CD4-positive, alpha-beta T cell treated with Interleukin-4 for 1 hour (primary cell): ENCODE measurements around the gene GJA10.

Experiments
- DNase-seq, 2 donors: peaks; one replicate each; pipeline ENCODE4 v3.0.0-alpha.2; 2020 to 2022

The GJA10 gene

DNA sequence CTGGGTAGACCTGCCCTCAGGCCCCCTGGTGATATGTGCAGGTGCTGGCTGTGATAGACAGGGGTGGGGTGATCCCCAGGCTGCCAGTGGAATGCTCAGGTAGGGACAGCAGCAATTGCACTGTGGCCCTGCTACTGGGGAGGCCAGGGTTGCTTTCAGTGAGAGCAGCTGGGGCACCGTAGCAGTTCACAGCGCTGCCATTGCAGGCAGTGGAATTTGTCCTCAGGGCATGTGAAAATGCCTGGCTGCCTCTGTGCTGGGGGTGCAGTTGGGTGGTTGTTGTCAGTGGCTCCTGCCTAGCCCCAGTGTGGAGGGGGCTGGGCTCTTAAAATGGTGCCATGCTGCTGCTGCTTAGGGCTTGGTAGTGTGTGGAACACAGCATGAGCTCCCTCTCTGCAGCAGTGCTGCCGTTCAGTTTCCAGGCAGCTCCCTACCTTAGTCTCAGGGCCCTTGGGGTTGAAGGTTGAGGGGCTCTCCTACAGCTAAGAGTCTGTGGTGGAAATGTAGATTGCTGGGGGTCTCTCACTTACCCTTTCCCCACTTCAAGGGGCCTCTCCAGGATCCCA, 23.6 kb downstream of the GJA10 start:
- DNase-seq: no peak

GRCh38 chr6:89921197-89921596, 26.9 kb downstream of the GJA10 start:
- no peak for DNase-seq

GRCh38 chr6:89921691-89922090, 27.4 kb downstream of the GJA10 start:
- DNase-seq: no peak

- DNase-seq: no peak
Observed at GRCh38 chr6:89924231-89924630, 30.0 kb downstream of the GJA10 start.

DNA sequence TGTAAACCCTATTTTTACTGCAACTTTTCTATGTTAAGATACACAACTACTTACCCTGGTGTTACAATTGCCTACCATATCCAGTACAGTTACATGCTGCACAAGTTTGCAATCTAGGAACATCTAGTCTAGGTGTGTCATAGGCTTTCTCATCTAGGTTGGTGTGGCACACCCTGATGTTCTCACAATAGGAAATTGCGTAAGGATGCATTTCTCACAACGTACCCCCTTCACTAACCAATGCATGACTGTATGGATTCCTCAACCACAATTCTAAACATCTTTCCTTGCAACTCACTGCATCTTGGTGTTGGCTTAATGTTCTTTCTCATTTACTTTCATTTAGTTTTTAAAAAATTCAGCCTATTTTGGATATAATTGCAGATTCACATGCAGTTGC, 31.6 kb downstream of the GJA10 start:
- no peak for DNase-seq

GRCh38 chr6:89927264-89927663, 33.0 kb downstream of the GJA10 start:
- no peak for DNase-seq

DNA sequence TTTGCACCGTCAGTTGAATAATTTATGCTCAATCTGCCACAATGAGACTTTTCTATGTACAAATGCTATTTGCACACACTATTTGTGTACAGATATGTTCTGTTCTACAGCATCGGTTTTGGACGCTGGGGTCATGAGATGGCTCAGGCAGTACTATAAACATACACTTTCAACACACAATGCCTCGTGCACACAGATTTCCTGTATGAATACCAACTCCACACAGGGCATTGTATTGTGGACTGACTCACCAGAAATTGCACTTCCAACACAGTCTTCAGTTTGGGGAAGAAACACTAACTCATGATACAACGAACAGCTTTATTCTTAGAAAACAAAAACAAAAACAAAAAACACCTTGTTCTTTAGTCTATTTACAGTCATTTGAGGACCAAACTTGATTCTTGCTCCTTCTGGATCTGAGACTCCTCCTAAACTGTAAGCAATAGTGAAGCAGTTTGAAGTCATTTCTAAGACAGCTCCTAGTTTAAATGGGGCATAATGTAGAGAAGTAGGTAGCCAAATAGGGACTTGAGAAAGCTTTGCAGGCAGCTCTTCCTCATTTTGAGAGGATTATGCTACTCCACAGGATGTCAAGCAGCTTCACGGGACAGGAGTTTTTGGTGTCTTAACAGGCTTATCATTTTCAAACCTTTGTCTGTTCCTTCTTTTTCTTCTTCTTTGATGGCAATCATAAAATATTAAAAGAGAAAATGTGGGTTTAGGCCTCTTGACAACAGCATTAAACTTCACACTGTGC, 33.7 kb downstream of the GJA10 start:
- no peak for DNase-seq

DNA sequence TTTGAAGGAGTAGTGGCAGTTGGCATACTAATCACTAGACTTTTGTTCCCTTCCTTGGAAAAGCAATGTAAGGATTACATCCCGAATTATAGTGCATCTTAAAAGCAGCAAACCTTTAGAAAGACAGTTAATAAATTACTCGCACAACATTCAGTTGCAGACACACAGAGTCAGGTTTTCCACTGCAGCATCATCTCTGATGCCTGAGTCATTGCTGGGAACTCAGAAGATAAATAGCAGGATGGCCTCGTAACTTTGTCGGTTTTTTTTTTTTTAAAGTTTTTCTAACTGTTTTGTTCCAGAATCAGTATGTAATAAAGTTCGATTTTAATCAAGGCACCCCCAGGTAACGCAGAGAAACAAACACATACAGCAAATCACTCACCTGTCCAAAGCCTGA, 34.3 kb downstream of the GJA10 start:
- no peak for DNase-seq

DNA sequence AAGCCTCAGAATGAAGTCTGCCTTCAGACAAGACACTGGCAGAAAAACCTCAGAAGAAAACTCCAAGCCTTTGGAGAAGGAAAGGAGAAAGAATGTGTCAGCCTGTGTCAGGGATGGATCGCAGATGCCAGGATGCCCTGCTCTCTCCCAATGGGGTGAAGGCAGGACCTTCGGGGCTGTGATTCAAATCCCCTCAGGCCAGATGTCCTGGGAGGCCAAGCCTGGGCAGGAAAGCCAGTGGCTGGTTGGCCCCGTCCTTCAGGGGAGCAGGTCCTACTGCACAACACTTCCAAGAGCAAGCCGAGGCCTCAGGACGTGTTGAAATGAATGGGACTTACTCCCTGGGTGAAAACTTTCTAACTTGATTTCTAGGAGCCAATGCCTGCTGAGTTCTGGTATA, 36.5 kb downstream of the GJA10 start:
- DNase-seq: no peak

GRCh38 chr6:89932245-89932802, 38.1 kb downstream of the GJA10 start:
- DNase-seq: no peak

GRCh38 chr6:89934685-89935366, 40.6 kb downstream of the GJA10 start:
- no peak for DNase-seq

- no peak for DNase-seq
Observed at GRCh38 chr6:89936177-89936576, 41.9 kb downstream of the GJA10 start.

DNA sequence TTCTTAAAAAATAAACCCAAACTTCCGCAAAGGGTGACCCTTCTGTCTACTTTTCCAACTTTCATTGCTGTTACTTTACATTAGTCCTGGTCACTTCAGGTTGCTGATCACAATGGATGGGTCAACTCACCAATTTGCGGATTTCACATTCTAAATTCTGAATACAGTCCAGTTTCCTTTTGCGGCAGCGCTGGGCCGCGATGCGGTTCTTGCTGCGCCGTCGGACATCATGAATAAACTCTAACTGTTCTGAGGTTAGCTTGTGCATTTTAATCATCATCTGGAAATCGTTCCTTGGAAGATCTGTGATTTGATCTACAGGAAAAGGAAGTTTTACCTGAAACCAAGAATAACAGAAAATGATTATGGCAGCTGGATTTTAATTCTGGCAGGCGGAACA, 43.7 kb downstream of the GJA10 start:
- no peak for DNase-seq

GRCh38 chr6:89939144-89939543, 44.9 kb downstream of the GJA10 start:
- no peak for DNase-seq

- DNase-seq: peak; percentile 79 to 80
Observed at GRCh38 chr6:89940225-89941027, 46.2 kb downstream of the GJA10 start.

DNA sequence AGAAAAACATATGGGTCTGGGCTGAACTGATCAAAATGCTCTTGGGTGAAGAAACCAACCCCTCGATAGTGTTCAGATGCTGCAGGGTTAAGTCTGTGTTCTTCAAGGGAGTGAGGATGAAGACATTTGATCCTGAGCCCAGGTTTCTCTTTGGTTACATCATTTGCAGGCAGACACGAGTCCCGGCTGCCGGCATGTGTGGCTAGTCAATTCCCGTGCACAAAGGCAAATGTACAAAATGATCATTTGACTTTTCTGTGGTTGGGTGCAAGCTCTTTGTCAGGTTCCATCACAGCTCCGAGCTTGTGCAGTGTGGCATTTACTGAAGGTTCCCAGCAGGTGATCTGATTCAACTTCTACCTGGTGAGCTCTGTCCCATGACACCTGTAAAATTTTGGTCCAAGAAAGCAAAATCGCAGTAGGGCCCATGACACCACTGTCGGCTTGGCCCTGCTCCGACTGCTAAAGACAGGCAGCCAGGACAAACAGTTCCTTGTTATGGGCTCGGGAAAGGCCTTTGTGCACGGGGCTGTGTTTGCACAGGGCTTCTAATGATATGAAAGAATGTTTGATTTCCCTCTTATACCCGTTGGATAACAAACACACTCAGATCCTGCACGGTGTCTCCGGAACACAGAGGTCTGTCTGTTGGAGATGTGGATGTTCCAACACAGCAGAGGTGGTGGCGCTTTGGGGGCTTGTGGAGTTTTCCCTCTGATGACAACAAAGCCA, 46.9 kb downstream of the GJA10 start:
- DNase-seq: no peak

- DNase-seq: no peak
Observed at GRCh38 chr6:89941763-89942497, 47.7 kb downstream of the GJA10 start.

DNA sequence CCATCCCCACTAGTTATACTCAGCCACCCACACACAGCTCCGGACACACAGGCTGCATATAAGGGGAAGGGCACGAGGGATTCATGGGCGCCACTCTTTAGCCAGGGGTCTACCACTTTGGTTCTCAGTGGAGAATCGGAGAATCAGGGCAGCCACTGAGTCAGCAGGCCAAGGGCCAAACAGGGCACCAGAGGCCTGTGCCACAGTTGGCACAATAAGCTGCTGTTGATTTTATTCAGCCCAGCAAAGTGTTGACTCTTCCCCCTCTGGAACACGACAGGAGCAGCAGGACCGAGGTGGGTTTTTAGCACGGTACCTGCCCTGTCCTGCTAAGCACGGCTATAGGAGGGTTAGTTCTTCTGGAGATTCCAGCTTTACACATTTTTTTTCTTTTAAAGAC, 48.3 kb downstream of the GJA10 start:
- DNase-seq: no peak

DNA sequence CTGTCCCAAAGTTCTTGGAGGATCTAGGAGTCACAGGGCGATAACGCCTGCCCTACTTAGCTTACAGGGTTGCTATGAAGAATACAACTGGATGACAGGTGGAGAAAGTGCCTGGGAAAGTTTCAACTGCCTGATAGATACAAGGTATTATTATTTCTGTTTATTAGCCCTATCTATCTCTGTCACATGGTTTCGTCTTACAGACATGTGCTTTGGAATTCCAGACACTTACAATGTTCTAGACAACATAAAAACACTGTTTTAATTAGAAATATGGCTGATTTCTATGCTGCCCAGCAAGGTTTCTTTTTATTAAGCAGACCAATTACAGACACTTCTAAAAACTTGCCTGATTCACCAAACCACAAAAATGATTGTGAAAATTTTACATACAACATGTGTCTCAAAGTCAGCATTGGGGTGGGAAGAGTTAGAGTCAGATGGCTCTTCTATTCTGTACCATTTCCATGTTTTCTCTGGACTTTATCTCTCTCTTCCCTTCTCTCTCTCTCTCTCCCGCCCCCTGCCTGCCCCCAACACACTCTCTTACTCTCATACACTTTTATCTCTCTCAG, 50.0 kb downstream of the GJA10 start:
- no peak for DNase-seq

DNA sequence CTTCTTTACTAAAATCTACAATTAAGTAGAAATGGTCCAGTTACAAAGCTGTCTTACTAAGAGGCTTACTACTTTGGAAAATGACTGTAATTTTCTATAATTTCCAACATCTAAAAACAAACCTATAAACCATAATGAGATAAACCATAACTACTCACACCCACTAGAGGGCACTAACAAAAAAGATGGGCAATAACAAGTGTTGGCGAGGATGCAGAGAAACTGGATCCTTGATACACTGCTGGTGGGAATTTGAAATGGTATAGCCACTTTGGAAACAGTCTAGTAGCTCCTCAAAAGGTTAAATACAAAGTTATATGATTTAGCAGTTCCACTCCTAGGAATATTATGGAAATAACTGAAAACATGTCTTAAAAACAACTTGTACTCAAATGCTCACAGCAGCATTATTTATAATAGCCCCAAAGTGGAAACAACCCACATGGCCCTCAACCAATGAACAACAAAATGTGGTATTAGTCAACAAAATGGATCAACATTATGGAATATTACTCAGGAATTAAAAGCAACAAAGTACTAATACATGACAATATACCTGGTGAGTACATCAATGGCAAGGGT, 50.6 kb downstream of the GJA10 start:
- peak in 1 of 2 donors; percentile 50 for DNase-seq
